Activated naive CD4-positive, alpha-beta T cell treated with anti-CD3 and anti-CD28 coated beads for 36 hours (primary cell): ENCODE data around the gene KIF26A. TPM values are rescaled to one million over a fixed set of nuclear protein-coding genes. Genes with fewer than 3 reads are reported as not detected.

Experiments used
- CTCF ChIA-PET: fragments of 350-600 bp; sonication (Branson Sonifier 250); formaldehyde crosslinking; loops from one replicate; lab custom pipeline; 2021; ENCODE audit warnings: antibody characterized with exemption; lab: Charles Lee
- DNase-seq: peaks from one replicate; pipeline ENCODE4 v3.0.0-alpha.2; 2020
- H3K27ac Mint-ChIP-seq: one replicate; pipeline ENCODE4 v1.8.0; 2021; ENCODE audit warnings: mild to moderate bottlenecking, mixed read lengths
- H3K27me3 Mint-ChIP-seq: one replicate; pipeline ENCODE4 v1.8.0; 2021; ENCODE audit warnings: low read depth, mixed read lengths
- H3K36me3 Mint-ChIP-seq: one replicate; pipeline ENCODE4 v1.8.0; 2021; ENCODE audit warnings: low read depth, mixed read lengths
- H3K4me1 Mint-ChIP-seq: one replicate; pipeline ENCODE4 v1.8.0; 2021; ENCODE audit warnings: low read depth, mixed read lengths
- H3K4me3 Mint-ChIP-seq: one replicate; pipeline ENCODE4 v1.8.0; 2021; ENCODE audit warnings: mild to moderate bottlenecking, moderate library complexity, mixed read lengths
- H3K9me3 Mint-ChIP-seq: one replicate; pipeline ENCODE4 v1.8.0; 2021; ENCODE audit warnings: mixed read lengths
- intact Hi-C: fragments of 100-400 bp; cut with micrococcal nuclease; formaldehyde crosslinking; loops from one replicate; pipeline ENCODE4 v1.15.1; 2023
- total RNA-seq, 2 experiments: library from RNA; stranded (reverse); gene quantifications; one replicate each; pipeline ENCODE4 v1.2.3, GENCODE V29; 2021

The KIF26A gene
- total RNA-seq, 2 experiments from 2014 or later: 0.07 TPM

- Mint-ChIP-seq H3K27ac (no peak overlapping the region), H3K36me3 (peaks cover 1% of the 10 kb centered on the region), H3K9me3 (peaks cover 9% of the 10 kb centered on the region), H3K27me3 (peaks cover 39% of the 10 kb centered on the region), H3K4me3 (no peak overlapping the region), H3K4me1 (peaks cover 7% of the 10 kb centered on the region)
- no peak for DNase-seq
- CTCF ChIA-PET: interaction anchor here (1.4 kb wide), 1 partner anchor 55 kb away, joined by 8 read pairs; no protein-coding TSS in a partner anchor
- intact Hi-C loops: loop anchor here (1.0 to 10.0 kb wide), 3 partner anchors 38 to 333 kb away; no protein-coding TSS in a partner anchor
These were observed 6.2 kb upstream of the KIF26A start for GRCh38 chr14:104131968-104132732.

GRCh38 chr14:104132981-104133380 lies 5.4 kb upstream of the KIF26A start:
- intact Hi-C loops: loop anchor here (10.0 kb wide), 1 partner anchor 332 kb away; no protein-coding TSS in a partner anchor
- Mint-ChIP-seq H3K4me1 (peaks cover 9% of the 10 kb centered on the region), H3K27ac (no peak overlapping the region), H3K4me3 (no peak overlapping the region), H3K9me3 (peaks cover 9% of the 10 kb centered on the region), H3K36me3 (peaks cover 1% of the 10 kb centered on the region), H3K27me3 (peaks cover 40% of the 10 kb centered on the region)
- DNase-seq: no peak
- CTCF ChIA-PET: no interaction called here

- intact Hi-C loops: loop anchor here (10.0 kb wide), 1 partner anchor 331 kb away; no protein-coding TSS in a partner anchor
- H3K27me3 Mint-ChIP-seq: peaks cover 40% of the 10 kb centered on the region
- H3K4me1 Mint-ChIP-seq: peaks cover 9% of the 10 kb centered on the region
- no peak overlapping the region for H3K4me3 Mint-ChIP-seq
- H3K9me3 Mint-ChIP-seq: peaks cover 9% of the 10 kb centered on the region
- CTCF ChIA-PET: no interaction called here
- no peak for DNase-seq
- no peak overlapping the region for H3K27ac Mint-ChIP-seq
- H3K36me3 Mint-ChIP-seq: peaks cover 1% of the 10 kb centered on the region
These were observed 4.9 kb upstream of the KIF26A start for GRCh38 chr14:104133496-104133895.

GRCh38 chr14:104134061-104134965 lies 4.1 kb upstream of the KIF26A start:
- Mint-ChIP-seq H3K27me3 (peaks cover 40% of the 10 kb centered on the region), H3K4me3 (no peak overlapping the region), H3K9me3 (peaks cover 9% of the 10 kb centered on the region), H3K27ac (no peak overlapping the region), H3K36me3 (no peaks in the 10 kb centered on the region), H3K4me1 (peaks cover 9% of the 10 kb centered on the region)
- CTCF ChIA-PET: no interaction called here
- no peak for DNase-seq
- intact Hi-C loops: loop anchor here (10.0 kb wide), 1 partner anchor 330 kb away; no protein-coding TSS in a partner anchor

- Mint-ChIP-seq H3K4me1 (peaks cover 9% of the 10 kb centered on the region), H3K27ac (no peak overlapping the region), H3K9me3 (peaks cover under 1% of the 10 kb centered on the region), H3K4me3 (no peak overlapping the region), H3K36me3 (no peaks in the 10 kb centered on the region), H3K27me3 (peaks cover 40% of the 10 kb centered on the region)
- no peak for DNase-seq
- intact Hi-C loops: loop anchor here (5.0 to 10.0 kb wide), 2 partner anchors 87 to 329 kb away; no protein-coding TSS in a partner anchor
- CTCF ChIA-PET: no interaction called here
These were observed 3.1 kb upstream of the KIF26A start for GRCh38 chr14:104135121-104135903.

GRCh38 chr14:104135904-104136471 lies 2.4 kb upstream of the KIF26A start:
- CTCF ChIA-PET: no interaction called here
- DNase-seq: no peak
- H3K27ac Mint-ChIP-seq: no peak overlapping the region

GRCh38 chr14:104136472-104137296 lies 1.7 kb upstream of the KIF26A start:
- intact Hi-C loops: loop anchor here (1.0 to 10.0 kb wide), 4 partner anchors 86 to 504 kb away; no protein-coding TSS in a partner anchor
- H3K4me3 Mint-ChIP-seq: peak overlapping the region; percentile 19

More at GRCh38 chr14:104135904-104136471, 2.4 kb upstream of the KIF26A start:
- peaks cover 37% of the 10 kb centered on the region for H3K27me3 Mint-ChIP-seq
- intact Hi-C loops: loop anchor here (2.0 to 10.0 kb wide), 3 partner anchors 86 to 505 kb away; no protein-coding TSS in a partner anchor
- H3K4me3 Mint-ChIP-seq: no peak overlapping the region
- H3K9me3 Mint-ChIP-seq: no peaks in the 10 kb centered on the region
- no peaks in the 10 kb centered on the region for H3K36me3 Mint-ChIP-seq
- H3K4me1 Mint-ChIP-seq: peaks cover 9% of the 10 kb centered on the region

GRCh38 chr14:104137297-104138097 lies 890 bp upstream of the KIF26A start:
- H3K27ac Mint-ChIP-seq: no peak overlapping the region
- intact Hi-C loops: loop anchor here (1.0 to 10.0 kb wide), 4 partner anchors 85 to 503 kb away; no protein-coding TSS in a partner anchor
- CTCF ChIA-PET: interaction anchor here (0.6 kb wide), 1 partner anchor 60 kb away, joined by 3 read pairs; no protein-coding TSS in a partner anchor
- DNase-seq: peak; percentile 63
- no peaks in the 10 kb centered on the region for H3K9me3 Mint-ChIP-seq
- peaks cover 9% of the 10 kb centered on the region for H3K4me1 Mint-ChIP-seq
- H3K4me3 Mint-ChIP-seq: peak overlapping the region; percentile 19
- H3K36me3 Mint-ChIP-seq: no peaks in the 10 kb centered on the region
- H3K27me3 Mint-ChIP-seq: peaks cover 25% of the 10 kb centered on the region

More at GRCh38 chr14:104136472-104137296, 1.7 kb upstream of the KIF26A start:
- H3K27me3 Mint-ChIP-seq: peaks cover 34% of the 10 kb centered on the region
- CTCF ChIA-PET: no interaction called here
- no peaks in the 10 kb centered on the region for H3K9me3 Mint-ChIP-seq
- no peak overlapping the region for H3K27ac Mint-ChIP-seq
- DNase-seq: no peak
- no peaks in the 10 kb centered on the region for H3K36me3 Mint-ChIP-seq
- H3K4me1 Mint-ChIP-seq: peaks cover 9% of the 10 kb centered on the region

GRCh38 chr14:104138718-104139459 lies 502 bp downstream of the KIF26A start:
- Mint-ChIP-seq H3K9me3 (no peaks in the 10 kb centered on the region), H3K36me3 (no peaks in the 10 kb centered on the region), H3K4me1 (peaks cover 9% of the 10 kb centered on the region), H3K27ac (no peak overlapping the region), H3K4me3 (no peak overlapping the region), H3K27me3 (peaks cover 21% of the 10 kb centered on the region)
- DNase-seq: no peak
- CTCF ChIA-PET: no interaction called here
- intact Hi-C loops: loop anchor here (5.0 to 10.0 kb wide), 2 partner anchors 83 to 326 kb away; no protein-coding TSS in a partner anchor
